ENCODE measurements around the gene CYBA. TPM values are rescaled to one million over a fixed set of nuclear protein-coding genes. Genes with fewer than 3 reads are reported as not detected.

Gene CYBA
- polyA plus RNA-seq, 1 donor (not counting 4 experiments of a cell fraction or from before 2014, with no cell fraction given) = 4.4 TPM

GRCh38 chr16:88596483-88596882 is 54.4 kb downstream of the CYBA start:
- Histone ChIP-seq H3K27me3 (ENCODE audit: control insufficient read depth, extremely low read depth, insufficient read depth, low read length) (no peaks in the 10 kb centered on the region), H3K79me2 (ENCODE audit: control insufficient read depth, insufficient read depth, low read length) (peaks cover 9% of the 10 kb centered on the region), H4K20me1 (ENCODE audit: control insufficient read depth, extremely low read depth, insufficient read depth, low read length) (no peaks in the 10 kb centered on the region), H3K4me2 (ENCODE audit: control insufficient read depth, extremely low read depth, insufficient read depth, low read depth, low read length) (no peak overlapping the region), H3K9me3 (ENCODE audit: control insufficient read depth, low read depth, low read length) (no peaks in the 10 kb centered on the region), H3K4me1 (ENCODE audit: control insufficient read depth, extremely low read depth, insufficient read depth, low read length) (no peaks in the 10 kb centered on the region), H3K9ac (ENCODE audit: control insufficient read depth, extremely low read depth, insufficient read depth, low read length) (no peak overlapping the region), H3K9me1 (ENCODE audit: control insufficient read depth, extremely low read depth, insufficient read depth, low read length) (no peaks in the 10 kb centered on the region), H3K36me3 (ENCODE audit: control insufficient read depth in 2 of 2, extremely low read depth in 1 of 2, insufficient read depth in 2 of 2, low read length in 2 of 2) (peaks cover 23 to 40% of the 10 kb centered on the region in 2 experiments), H2AFZ (ENCODE audit: control insufficient read depth, low read length) (no peak overlapping the region), H3K4me3 (ENCODE audit: control insufficient read depth in 2 of 3, extremely low read depth in 1 of 3, insufficient read depth in 2 of 3, low read depth in 1 of 3, low read length in 3 of 3) (no peak overlapping the region), H3K27ac (ENCODE audit: control insufficient read depth, insufficient read depth, low read length) (no peak overlapping the region)
- FAIRE-seq = no peak
- no peak for DNase-seq (ENCODE audit: low read depth, low spot score)
- TF ChIP-seq CTCF (optimal IDR thresholded peaks at IDR 0.05 in 1 of 3, IDR thresholded peaks at IDR 0.05 in 1 of 3, conservative IDR thresholded peaks at IDR 0.05 in 1 of 3; ENCODE audit: extremely low read depth in 1 of 3, insufficient read depth in 2 of 3, low read length in 3 of 3) = no peak
- TF ChIP-seq EZH2 (IDR thresholded peaks at IDR 0.05; ENCODE audit: low read length) = no peak
- dilution Hi-C loops (cut with MboI; ENCODE audit: extremely low pct_ligation_motif_present, low sequenced_read_pairs) = no loop called here

- H3K9me3 ChIP-seq (ENCODE audit: control insufficient read depth, low read depth, low read length) = no peaks in the 10 kb centered on the region
- no peak overlapping the region for H3K4me2 ChIP-seq (ENCODE audit: control insufficient read depth, extremely low read depth, insufficient read depth, low read depth, low read length)
- no peaks in the 10 kb centered on the region for H3K4me1 ChIP-seq (ENCODE audit: control insufficient read depth, extremely low read depth, insufficient read depth, low read length)
- H3K79me2 ChIP-seq (ENCODE audit: control insufficient read depth, insufficient read depth, low read length) = peaks cover 9% of the 10 kb centered on the region
- no peak overlapping the region for H3K9ac ChIP-seq (ENCODE audit: control insufficient read depth, extremely low read depth, insufficient read depth, low read length)
- H3K27me3 ChIP-seq (ENCODE audit: control insufficient read depth, extremely low read depth, insufficient read depth, low read length) = no peaks in the 10 kb centered on the region
- FAIRE-seq = no peak
- dilution Hi-C loops (cut with MboI; ENCODE audit: extremely low pct_ligation_motif_present, low sequenced_read_pairs) = no loop called here
- H4K20me1 ChIP-seq (ENCODE audit: control insufficient read depth, extremely low read depth, insufficient read depth, low read length) = no peaks in the 10 kb centered on the region
- no peak for DNase-seq (ENCODE audit: low read depth, low spot score)
- no peak overlapping the region for H3K27ac ChIP-seq (ENCODE audit: control insufficient read depth, insufficient read depth, low read length)
- H3K36me3 ChIP-seq (ENCODE audit: control insufficient read depth in 2 of 2, extremely low read depth in 1 of 2, insufficient read depth in 2 of 2, low read length in 2 of 2) = peaks cover 22 to 38% of the 10 kb centered on the region in 2 experiments
- no peak overlapping the region for H2AFZ ChIP-seq (ENCODE audit: control insufficient read depth, low read length)
- TF ChIP-seq CTCF (optimal IDR thresholded peaks at IDR 0.05 in 1 of 3, IDR thresholded peaks at IDR 0.05 in 1 of 3, conservative IDR thresholded peaks at IDR 0.05 in 1 of 3; ENCODE audit: extremely low read depth in 1 of 3, insufficient read depth in 2 of 3, low read length in 3 of 3) = no peak
- TF ChIP-seq EZH2 (IDR thresholded peaks at IDR 0.05; ENCODE audit: low read length) = no peak
- H3K9me1 ChIP-seq (ENCODE audit: control insufficient read depth, extremely low read depth, insufficient read depth, low read length) = no peaks in the 10 kb centered on the region
- H3K4me3 ChIP-seq (ENCODE audit: control insufficient read depth in 2 of 3, extremely low read depth in 1 of 3, insufficient read depth in 2 of 3, low read depth in 1 of 3, low read length in 3 of 3) = no peak overlapping the region
These were observed 54.9 kb downstream of the CYBA start for GRCh38 chr16:88595921-88596320.
